ENCODE results near the gene CCDC172. TPM values are rescaled to one million over a fixed set of nuclear protein-coding genes. Genes with fewer than 3 reads are reported as not detected.

Gene CCDC172
- total RNA-seq, 1 donor from 2014 or later: not detected

DNA sequence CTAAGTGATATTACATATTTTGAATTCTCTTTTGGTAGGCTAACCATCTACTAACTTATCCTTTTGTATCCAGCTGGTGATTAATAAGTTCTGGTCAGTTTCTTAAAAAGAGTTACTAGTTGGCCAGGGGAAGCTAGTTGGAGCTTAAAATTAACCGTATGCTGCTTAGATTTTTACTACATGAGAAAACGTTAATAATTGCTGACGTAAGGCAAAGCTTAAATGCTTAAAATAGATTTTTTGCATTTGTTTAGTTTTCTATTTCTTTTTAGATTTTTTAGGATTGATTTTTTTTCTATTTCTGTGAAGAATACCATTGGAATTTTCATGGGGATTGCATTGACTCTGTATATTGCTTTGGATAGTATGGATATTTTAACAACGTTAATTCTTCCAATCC is 32.6 kb downstream of the CCDC172 start:
- Mint-ChIP-seq H3K27ac (ENCODE audit: unreplicated experiment) (no peak overlapping the region), H3K36me3 (ENCODE audit: low read depth) (no peaks in the 10 kb centered on the region), H3K9me3 (peaks cover 7% of the 10 kb centered on the region), H3K4me1 (no peaks in the 10 kb centered on the region), H3K4me3 (no peak overlapping the region), H3K27me3 (ENCODE audit: low read depth) (no peaks in the 10 kb centered on the region)
- no peak for DNase-seq (ENCODE audit: low read depth, low spot score)
- TF ChIP-seq, protein P1, sequence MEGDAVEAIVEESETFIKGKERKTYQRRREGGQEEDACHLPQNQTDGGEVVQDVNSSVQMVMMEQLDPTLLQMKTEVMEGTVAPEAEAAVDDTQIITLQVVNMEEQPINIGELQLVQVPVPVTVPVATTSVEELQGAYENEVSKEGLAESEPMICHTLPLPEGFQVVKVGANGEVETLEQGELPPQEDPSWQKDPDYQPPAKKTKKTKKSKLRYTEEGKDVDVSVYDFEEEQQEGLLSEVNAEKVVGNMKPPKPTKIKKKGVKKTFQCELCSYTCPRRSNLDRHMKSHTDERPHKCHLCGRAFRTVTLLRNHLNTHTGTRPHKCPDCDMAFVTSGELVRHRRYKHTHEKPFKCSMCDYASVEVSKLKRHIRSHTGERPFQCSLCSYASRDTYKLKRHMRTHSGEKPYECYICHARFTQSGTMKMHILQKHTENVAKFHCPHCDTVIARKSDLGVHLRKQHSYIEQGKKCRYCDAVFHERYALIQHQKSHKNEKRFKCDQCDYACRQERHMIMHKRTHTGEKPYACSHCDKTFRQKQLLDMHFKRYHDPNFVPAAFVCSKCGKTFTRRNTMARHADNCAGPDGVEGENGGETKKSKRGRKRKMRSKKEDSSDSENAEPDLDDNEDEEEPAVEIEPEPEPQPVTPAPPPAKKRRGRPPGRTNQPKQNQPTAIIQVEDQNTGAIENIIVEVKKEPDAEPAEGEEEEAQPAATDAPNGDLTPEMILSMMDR (conservative IDR thresholded peaks at IDR 0.05): no peak

DNA sequence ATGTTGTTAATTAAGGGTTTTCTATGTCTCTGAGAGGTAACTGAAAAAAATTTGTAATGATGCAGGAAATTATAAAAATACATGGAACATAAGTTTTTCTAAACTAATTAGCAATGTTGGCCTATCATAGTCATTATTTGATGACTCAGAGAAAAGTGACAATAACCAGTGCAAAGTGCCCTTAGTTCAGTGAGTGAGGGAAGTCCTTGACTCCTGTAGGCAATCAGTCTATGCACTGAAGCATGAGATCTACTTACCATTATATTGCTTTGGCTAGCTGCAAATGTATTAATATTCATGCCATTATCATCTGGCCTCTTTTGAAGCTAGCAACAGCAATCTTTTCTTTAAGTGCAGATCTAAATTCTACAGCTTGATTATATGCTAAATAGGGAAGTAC is 40.6 kb downstream of the CCDC172 start:
- Mint-ChIP-seq H3K9me3 (no peaks in the 10 kb centered on the region), H3K4me1 (no peaks in the 10 kb centered on the region), H3K4me3 (no peak overlapping the region), H3K27me3 (ENCODE audit: low read depth) (no peaks in the 10 kb centered on the region), H3K36me3 (ENCODE audit: low read depth) (no peaks in the 10 kb centered on the region), H3K27ac (ENCODE audit: unreplicated experiment) (no peak overlapping the region)
- TF ChIP-seq, protein P1 (conservative IDR thresholded peaks at IDR 0.05): no peak
- DNase-seq (ENCODE audit: low read depth, low spot score): no peak

DNA sequence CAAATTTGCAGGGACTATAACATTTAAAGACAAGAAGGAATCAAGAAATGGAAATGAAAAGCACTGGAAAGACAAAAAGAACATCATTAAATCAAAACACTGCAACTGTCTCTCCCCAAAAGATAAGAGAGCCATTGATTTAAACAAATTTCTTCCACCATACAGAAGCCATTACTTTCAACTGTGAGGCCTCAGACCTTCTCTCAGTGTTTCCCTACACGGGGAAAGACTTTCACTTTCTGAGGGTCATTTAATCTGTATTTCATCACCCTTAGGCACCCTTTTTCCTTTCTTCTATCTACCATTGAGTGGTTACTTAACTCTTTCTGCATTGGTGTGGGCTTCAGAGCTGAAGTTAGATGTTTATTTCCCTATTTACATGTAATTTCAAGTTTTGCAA is 47.5 kb downstream of the CCDC172 start:
- Mint-ChIP-seq H3K27me3 (ENCODE audit: low read depth) (no peaks in the 10 kb centered on the region), H3K9me3 (peaks cover 4% of the 10 kb centered on the region), H3K4me1 (peaks cover 10% of the 10 kb centered on the region), H3K4me3 (no peak overlapping the region), H3K27ac (ENCODE audit: unreplicated experiment) (peak overlapping the region; percentile 7), H3K36me3 (ENCODE audit: low read depth) (no peaks in the 10 kb centered on the region)
- TF ChIP-seq, protein P1 (conservative IDR thresholded peaks at IDR 0.05): no peak
- no peak for DNase-seq (ENCODE audit: low read depth, low spot score)

DNA sequence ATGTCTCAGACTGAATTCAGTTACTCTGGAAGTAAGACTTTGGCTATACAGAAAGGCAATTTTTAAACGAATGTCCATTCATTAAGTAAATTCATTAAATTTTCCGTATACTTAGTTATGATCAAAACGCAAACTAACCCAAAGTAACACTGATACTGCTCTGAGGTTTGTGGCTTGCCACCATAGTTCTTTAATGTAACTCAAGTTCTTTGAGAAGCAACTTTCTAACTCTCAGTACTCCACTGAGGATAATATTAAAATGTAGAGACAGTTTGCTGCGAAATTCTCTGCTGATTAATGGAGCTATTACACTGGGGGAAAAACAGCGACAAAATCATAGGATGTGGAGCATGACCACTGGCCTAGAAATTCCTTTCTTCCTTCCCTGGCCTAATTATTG is 58.0 kb downstream of the CCDC172 start:
- Mint-ChIP-seq H3K4me3 (no peak overlapping the region), H3K4me1 (peaks cover 30% of the 10 kb centered on the region), H3K36me3 (ENCODE audit: low read depth) (no peaks in the 10 kb centered on the region), H3K9me3 (no peaks in the 10 kb centered on the region), H3K27me3 (ENCODE audit: low read depth) (no peaks in the 10 kb centered on the region), H3K27ac (ENCODE audit: unreplicated experiment) (no peak overlapping the region)
- TF ChIP-seq, protein P1 (conservative IDR thresholded peaks at IDR 0.05): no peak
- no peak for DNase-seq (ENCODE audit: low read depth, low spot score)

DNA sequence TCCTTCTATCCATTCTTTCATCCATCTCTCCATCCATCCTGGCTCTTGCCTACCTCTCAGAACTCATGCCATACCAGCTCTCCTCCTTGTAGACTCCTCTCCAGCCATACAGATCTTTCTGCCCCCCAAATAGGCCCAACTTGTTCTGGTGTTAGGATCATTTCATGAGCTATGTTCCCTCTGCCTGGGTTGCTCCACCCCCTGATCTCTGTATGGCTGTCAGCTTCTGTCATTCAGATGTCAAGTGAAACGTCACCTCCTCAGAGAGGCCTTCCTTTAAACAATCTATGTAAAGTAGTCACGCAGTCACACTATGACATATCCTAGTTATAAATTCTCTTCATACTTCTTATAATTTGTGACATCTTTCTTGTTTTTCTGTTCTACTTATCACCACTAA is 61.1 kb downstream of the CCDC172 start:
- Mint-ChIP-seq H3K4me1 (peaks cover 30% of the 10 kb centered on the region), H3K27ac (ENCODE audit: unreplicated experiment) (no peak overlapping the region), H3K27me3 (ENCODE audit: low read depth) (peaks cover 4% of the 10 kb centered on the region), H3K36me3 (ENCODE audit: low read depth) (no peaks in the 10 kb centered on the region), H3K4me3 (peak overlapping the region; percentile 50), H3K9me3 (no peaks in the 10 kb centered on the region)
- TF ChIP-seq, protein P1 (conservative IDR thresholded peaks at IDR 0.05): no peak
- no peak for DNase-seq (ENCODE audit: low read depth, low spot score)
